ENCODE measurements around the gene POLD2.
"Not testable (repeated sequence)": the region's sequence is repeated elsewhere in the genome, so short reads cannot be mapped to it uniquely, and the experiment has no call there.

Gene POLD2

DNA sequence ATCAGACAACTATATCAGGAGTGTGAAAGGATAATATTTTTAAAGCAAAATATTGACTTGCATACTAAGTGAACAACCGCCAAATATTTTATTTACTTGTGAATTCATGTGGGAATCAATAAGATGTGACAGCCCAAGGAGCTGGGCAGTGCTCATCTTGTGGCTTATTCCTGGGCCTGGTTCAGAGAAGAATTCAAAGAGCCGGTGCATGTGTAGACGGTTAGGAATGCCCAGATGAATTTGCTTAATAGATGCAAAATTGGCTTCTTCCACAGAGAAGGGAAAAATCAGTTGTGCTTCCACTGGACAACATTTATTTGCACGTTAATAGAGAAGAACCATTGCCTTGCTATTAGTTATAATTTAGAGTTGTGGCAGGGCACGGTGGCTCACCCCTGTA, 13.4 kb upstream of the POLD2 start:
- no peaks in the 10 kb centered on the region for H3K4me1 ChIP-seq
- in situ Hi-C loops (cut with MboI; ENCODE audit: low sequenced_read_pairs) = no loop called here
- no peaks in the 10 kb centered on the region for H3K9me3 ChIP-seq
- H3K36me3 ChIP-seq (replicated peaks) = no peaks in the 10 kb centered on the region
- H3K4me3 ChIP-seq = no peak overlapping the region
- DNase-seq (ENCODE audit: low spot score in 2 of 2) = no peak
- no peaks in the 10 kb centered on the region for H3K27me3 ChIP-seq (ENCODE audit: low read depth)

DNA sequence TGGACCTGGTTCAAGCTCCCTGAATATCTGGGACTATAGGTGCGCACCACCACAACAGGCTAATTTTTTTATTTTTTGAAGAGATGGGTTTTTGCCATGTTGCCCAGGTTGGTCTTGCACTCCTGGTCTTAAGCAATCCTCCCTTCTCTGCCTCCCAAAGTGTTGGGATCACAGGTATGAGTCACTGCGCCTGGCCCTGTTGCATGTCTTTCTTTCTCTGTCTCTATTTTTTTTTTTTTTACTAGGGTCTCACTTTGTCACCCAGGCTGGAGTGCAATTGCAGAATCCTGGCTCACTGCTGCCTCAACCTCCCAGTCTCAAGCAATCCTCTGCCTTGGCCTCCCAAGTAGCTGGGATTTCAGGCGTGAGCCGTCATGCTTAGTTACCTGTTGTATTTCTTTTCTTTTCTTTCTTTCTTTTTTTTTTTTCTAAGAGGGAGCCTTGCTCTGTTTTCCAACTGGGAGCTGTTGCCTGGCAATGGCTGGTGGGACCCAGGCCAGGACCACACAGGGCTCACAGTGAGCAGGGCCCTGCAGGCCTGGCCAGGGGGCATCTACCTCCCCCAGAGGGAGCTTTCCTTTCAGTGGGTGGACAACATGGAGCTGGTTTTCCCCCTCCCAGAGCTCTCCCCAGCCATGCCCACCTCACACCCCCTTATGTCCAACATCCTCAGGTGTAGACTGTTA, 11.7 kb upstream of the POLD2 start:
- H3K4me1 ChIP-seq = no peaks in the 10 kb centered on the region
- H3K27me3 ChIP-seq (ENCODE audit: low read depth) = no peaks in the 10 kb centered on the region
- no peaks in the 10 kb centered on the region for H3K36me3 ChIP-seq (replicated peaks)
- H3K9me3 ChIP-seq = no peaks in the 10 kb centered on the region
- H3K4me3 ChIP-seq = no peak overlapping the region
- no peak for DNase-seq (ENCODE audit: low spot score in 2 of 2)
- in situ Hi-C loops (cut with MboI; ENCODE audit: low sequenced_read_pairs) = no loop called here

DNA sequence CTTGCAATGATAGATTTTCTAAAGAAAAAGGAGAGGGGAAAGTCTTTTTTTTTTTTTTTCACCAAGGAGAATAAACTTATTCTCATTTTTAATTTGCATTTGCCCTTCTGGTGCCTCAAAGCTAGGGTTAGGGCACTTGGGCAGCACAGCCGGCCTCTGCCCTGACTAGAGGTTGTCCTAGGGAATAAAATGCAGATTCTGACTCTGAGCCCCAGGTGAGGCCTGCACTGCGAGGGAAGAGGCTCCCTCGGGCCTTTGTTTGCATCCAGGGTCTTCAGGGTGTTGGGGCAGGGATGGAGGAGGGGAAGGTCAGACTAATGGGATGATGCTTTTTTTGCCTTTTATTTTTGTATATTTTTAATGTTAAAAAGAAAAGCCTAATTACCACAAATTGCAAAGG, 9.9 kb upstream of the POLD2 start:
- no peak for DNase-seq (ENCODE audit: low spot score in 2 of 2)
- Histone ChIP-seq H3K4me1 (no peaks in the 10 kb centered on the region), H3K36me3 (replicated peaks) (no peaks in the 10 kb centered on the region), H3K27me3 (ENCODE audit: low read depth) (no peaks in the 10 kb centered on the region), H3K9me3 (no peaks in the 10 kb centered on the region), H3K4me3 (no peak overlapping the region)
- in situ Hi-C loops (cut with MboI; ENCODE audit: low sequenced_read_pairs) = no loop called here

DNA sequence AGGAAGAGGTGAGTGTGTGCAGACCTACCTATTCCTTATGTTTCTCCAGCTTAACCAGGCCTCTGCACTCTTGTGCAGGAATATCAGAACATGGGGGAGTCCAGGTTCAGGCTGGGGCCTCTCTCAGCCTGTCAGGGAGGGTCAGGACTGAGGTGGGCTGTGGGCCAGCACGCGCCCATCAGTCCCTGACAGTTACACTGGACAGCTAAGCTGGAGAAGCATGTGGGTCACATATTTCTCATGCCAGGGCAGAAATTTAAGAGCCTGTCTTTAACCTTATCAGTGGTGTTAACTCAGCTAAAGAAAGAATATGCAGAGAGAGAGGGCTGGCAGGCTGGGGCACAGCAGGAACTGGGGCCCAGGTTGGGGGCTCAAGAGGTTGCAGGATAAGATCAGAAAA, 8.7 kb upstream of the POLD2 start:
- no peaks in the 10 kb centered on the region for H3K27me3 ChIP-seq (ENCODE audit: low read depth)
- no peaks in the 10 kb centered on the region for H3K36me3 ChIP-seq (replicated peaks)
- no peaks in the 10 kb centered on the region for H3K9me3 ChIP-seq
- DNase-seq (ENCODE audit: low spot score in 2 of 2) = no peak
- no peaks in the 10 kb centered on the region for H3K4me1 ChIP-seq
- in situ Hi-C loops (cut with MboI; ENCODE audit: low sequenced_read_pairs) = no loop called here
- H3K4me3 ChIP-seq = no peak overlapping the region

DNA sequence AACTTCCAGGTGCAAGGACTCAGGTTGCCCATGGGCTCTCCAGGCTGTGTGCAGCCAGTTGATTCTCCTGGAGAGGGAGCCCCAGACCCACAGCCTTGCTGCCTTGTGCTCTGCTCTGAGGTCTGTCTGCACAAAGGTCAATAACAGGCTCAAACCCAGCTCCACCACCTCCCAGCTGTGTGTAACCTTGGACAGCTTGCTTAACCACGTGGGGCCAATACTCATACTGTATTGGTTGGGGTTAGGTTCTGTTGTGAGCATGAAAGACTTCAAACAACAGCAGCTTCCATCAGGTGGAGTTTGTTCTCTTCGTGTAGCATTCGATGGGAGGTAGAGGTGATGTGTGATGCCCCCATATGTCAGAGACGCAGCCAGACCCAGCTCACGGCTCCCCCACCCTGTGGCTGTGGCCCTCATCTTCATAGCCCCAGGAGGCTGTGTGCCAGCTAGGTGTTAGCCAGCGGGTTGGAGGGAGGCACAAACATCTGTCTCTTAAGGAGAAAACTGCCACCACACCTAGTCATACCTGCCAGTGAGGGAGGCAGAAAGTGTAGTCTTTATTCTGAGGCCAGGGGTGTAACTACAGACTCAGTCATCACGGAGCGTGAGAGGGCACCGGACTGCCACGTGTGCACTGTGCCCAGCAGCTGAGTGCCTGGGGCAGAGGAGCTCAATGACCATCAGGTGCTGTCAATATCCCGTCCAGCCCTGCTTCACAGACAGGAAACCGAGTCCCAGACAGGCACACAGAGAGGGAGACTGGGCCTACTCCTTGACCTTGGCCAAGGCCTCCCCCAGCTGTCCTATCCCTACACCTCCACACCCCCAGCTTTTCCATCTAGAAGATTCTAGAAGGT, 8.1 kb upstream of the POLD2 start:
- H3K4me1 ChIP-seq = no peaks in the 10 kb centered on the region
- no peaks in the 10 kb centered on the region for H3K36me3 ChIP-seq (replicated peaks)
- in situ Hi-C loops (cut with MboI; ENCODE audit: low sequenced_read_pairs) = no loop called here
- H3K27me3 ChIP-seq (ENCODE audit: low read depth) = 0 out of 2 replicates have a peak, but pooled peaks cover 3% of the 10 kb centered on the region
- DNase-seq (ENCODE audit: low spot score in 2 of 2) = no peak
- no peaks in the 10 kb centered on the region for H3K9me3 ChIP-seq
- H3K4me3 ChIP-seq = no peak overlapping the region

DNA sequence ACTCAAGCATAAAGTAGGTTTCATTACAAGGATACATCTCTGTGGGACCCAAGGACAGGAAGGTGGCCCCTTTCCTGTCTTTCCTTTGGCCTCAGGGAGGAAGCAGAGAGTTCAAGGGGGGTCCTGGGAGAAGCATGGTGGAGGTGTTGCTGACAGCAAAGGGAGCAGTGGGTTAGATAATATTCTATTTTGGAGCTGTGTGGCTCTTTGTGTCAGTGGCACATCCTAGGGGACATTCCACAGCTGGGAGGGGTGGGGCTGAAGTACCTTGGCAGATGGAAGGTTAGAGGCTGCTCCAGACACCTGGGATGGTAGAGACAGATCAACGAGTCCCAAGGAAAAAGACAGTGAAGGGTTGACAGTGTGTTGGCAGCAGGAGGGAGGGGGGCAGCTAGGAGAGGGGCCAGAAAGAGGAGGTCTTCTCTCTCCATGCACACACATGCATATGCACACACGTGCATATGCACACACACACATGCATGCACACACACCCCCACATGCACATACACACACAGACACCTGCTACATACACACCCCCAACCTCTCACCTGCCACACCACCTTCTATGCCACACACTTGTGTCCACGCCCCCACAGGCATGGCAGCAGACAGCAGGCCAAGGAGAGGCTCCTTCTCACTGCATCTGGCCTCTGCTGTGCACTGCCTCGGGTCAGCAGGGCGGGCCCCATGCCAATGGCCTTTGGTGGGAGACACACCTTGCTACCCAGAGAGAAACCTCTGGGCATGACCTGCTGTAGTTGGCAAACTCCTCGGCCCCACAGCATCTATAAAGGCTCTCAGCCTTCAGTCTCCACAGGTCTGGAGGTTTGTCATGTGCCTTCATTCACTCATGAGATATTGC, 5.6 kb upstream of the POLD2 start:
- DNase-seq (ENCODE audit: low spot score in 2 of 2) = no peak
- no peaks in the 10 kb centered on the region; the same call in 1 of the 2 replicates for H3K4me1 ChIP-seq
- no peak overlapping the region for H3K4me3 ChIP-seq
- H3K27me3 ChIP-seq (ENCODE audit: low read depth) = 0 out of 2 replicates have a peak, but pooled peaks cover 3% of the 10 kb centered on the region
- no peaks in the 10 kb centered on the region for H3K9me3 ChIP-seq
- H3K36me3 ChIP-seq (replicated peaks) = no peaks in the 10 kb centered on the region
- in situ Hi-C loops (cut with MboI; ENCODE audit: low sequenced_read_pairs) = no loop called here

DNA sequence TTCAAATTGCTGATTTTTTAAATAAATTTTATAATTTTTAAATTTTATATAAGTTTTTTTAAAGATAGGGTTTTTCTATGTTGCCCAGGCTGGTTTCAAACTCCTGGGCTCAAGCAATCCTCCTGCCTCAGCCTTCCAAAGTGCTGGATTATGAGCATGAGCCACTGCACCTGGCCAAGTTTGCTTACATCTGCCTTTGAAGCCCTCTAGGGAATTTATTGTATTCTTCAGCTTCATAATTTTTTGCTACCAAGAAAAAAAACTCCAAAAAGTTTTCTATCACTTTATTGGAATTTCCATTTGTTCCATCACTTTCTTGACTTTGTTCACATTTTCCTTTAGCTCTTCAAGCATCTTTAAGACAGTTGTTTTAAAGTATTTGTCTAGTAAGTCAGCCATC, 3.8 kb upstream of the POLD2 start:
- 0 out of 2 replicates have a peak, but pooled peaks cover 3% of the 10 kb centered on the region for H3K27me3 ChIP-seq (ENCODE audit: low read depth)
- no peaks in the 10 kb centered on the region for H3K9me3 ChIP-seq
- in situ Hi-C loops (cut with MboI; ENCODE audit: low sequenced_read_pairs) = no loop called here
- H3K4me1 ChIP-seq = peaks cover 6% of the 10 kb centered on the region
- DNase-seq (ENCODE audit: low spot score in 2 of 2) = no peak
- peaks cover under 1% of the 10 kb centered on the region; the same call in 1 of the 2 replicates for H3K36me3 ChIP-seq (replicated peaks)
- no peak overlapping the region for H3K4me3 ChIP-seq

DNA sequence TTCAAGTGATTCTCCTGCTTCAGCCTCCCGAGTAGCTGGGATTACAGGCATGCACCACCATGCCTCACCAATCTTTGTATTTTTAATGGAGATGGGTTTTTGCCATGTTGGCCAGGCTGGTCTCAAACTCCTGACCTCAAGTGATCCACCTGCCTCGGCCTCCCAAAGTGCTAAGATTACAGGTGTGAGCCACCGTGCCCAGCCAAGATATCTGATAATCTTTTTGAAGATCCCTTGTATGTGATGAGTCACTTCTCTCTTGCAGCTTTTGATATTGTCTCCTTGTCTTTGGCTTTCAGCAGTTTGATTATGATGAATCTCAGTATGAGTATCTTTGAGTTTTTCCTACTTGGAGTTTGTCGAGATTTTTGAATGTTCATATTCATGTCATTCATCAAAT, 3.2 kb upstream of the POLD2 start:
- H3K27me3 ChIP-seq (ENCODE audit: low read depth); in situ Hi-C loops (cut with MboI; ENCODE audit: low sequenced_read_pairs); H3K4me3 ChIP-seq; H3K36me3 ChIP-seq (replicated peaks); H3K4me1 ChIP-seq; H3K9me3 ChIP-seq; DNase-seq (ENCODE audit: low spot score in 2 of 2): not testable (repeated sequence)

DNA sequence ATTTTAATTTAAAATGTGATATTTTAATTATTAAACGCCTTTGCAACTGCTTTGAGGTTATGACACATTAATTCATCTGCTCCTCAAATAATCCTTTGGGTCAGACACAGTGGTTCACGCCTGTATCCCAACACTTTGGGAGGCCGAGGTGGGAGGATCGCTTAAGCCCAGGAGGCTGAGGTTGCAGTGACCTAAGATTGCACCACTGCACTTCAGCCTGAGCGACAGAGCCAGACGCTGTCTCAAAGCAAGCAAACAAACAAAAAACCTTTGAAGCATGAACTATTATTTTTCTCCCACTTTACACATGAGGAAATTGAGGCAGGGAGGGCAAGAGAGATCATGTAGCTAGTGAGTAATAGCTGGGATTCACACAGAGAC, 1.5 kb upstream of the POLD2 start:
- no peaks in the 10 kb centered on the region for H3K9me3 ChIP-seq
- in situ Hi-C loops (cut with MboI; ENCODE audit: low sequenced_read_pairs) = no loop called here
- peaks cover 24% of the 10 kb centered on the region for H3K36me3 ChIP-seq (replicated peaks)
- peaks cover 11% of the 10 kb centered on the region for H3K4me1 ChIP-seq
- no peak for DNase-seq (ENCODE audit: low spot score in 2 of 2)
- H3K27me3 ChIP-seq (ENCODE audit: low read depth) = 0 out of 2 replicates have a peak, but pooled peaks cover 3% of the 10 kb centered on the region
- H3K4me3 ChIP-seq = no peak overlapping the region

DNA sequence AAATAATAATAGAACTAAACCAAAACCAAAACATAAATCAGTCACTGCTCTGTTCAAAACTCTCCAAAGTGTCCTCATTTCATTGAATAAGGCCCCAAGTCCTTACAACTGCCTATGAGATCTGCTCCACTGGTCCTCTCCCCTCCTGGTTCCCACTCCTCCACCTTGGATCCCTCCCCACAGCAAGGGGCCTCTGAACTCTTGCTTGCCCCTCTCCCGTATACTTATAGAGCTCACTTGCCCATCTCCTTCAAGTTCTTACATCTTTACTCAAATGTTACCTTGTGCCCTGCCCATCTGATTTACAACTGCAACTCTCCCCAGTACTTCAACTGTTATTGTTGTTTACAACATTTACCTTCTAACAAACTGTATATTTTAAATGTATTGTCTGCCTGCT, 819 bp downstream of the POLD2 start:
- Histone ChIP-seq H3K4me1 (peaks cover 11% of the 10 kb centered on the region), H3K36me3 (replicated peaks) (peaks cover 43% of the 10 kb centered on the region), H3K27me3 (ENCODE audit: low read depth) (0 out of 2 replicates have a peak, but pooled peaks cover 3% of the 10 kb centered on the region), H3K4me3 (peak overlapping the region; percentile 68), H3K9me3 (no peaks in the 10 kb centered on the region)
- no peak for DNase-seq (ENCODE audit: low spot score in 2 of 2)
- in situ Hi-C loops (cut with MboI; ENCODE audit: low sequenced_read_pairs) = no loop called here

DNA sequence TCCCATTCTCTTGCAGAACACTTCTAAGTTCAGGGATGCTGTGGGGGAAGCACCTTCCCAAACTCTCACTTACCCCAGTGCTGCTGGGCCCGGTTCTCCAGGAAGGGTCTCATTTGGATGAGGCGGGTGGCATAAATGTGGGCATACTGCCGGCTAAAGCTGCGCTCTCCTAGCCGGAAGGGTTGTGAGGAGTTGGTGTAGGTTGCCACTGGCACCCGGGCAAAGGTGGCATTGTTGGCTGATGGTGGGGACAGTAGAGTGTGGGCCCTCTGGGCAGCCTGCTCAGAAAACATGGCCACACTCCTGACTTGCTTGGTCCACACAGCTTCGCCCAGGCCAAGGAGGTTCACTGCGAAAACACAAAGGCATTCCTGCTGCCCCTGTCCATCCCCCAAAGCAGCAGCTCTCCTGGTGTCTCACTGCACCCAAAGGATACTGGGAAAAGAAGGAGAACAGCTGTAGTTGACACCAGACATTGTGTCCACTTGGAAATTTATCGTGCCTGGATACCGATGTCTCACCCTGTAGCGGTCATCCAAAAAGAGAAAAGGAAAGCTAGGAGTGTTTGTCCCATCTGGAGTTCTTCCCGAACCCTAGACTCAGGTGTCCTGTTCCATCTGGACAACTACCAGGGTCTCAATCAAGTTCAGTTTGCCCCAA, 1.5 kb downstream of the POLD2 start:
- peak overlapping the region; percentile 68 for H3K4me3 ChIP-seq

DNA sequence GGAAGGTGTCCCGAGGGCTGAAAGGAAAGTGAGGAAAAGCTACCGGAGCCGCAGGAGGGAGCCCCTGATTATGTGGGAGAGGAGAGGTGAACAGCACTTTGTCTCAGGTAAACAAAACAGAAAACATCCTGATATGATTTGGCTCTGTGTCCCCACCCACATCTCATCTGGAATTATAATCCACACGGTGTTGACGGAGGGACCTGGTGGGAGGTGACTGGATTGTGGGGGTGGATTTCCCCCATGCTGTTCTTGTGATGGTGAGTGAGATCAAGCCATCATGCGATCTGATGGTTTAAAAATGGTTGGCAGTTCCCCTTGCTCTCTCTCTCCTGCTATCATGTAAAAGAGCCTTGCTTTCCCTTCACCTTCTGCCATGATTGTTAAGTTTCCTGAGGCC, 3.0 kb downstream of the POLD2 start:
- no peaks in the 10 kb centered on the region for H3K27me3 ChIP-seq (ENCODE audit: low read depth)
- H3K36me3 ChIP-seq (replicated peaks) = peaks cover 64% of the 10 kb centered on the region
- no peaks in the 10 kb centered on the region for H3K9me3 ChIP-seq
- H3K4me3 ChIP-seq = no peak overlapping the region
- peaks cover 11% of the 10 kb centered on the region for H3K4me1 ChIP-seq
- no peak for DNase-seq (ENCODE audit: low spot score in 2 of 2)
- in situ Hi-C loops (cut with MboI; ENCODE audit: low sequenced_read_pairs) = no loop called here

More for the DNA sequence above, 1.5 kb downstream of the POLD2 start:
- DNase-seq (ENCODE audit: low spot score in 2 of 2) = no peak
- H3K9me3 ChIP-seq = no peaks in the 10 kb centered on the region
- H3K4me1 ChIP-seq = peaks cover 11% of the 10 kb centered on the region
- H3K36me3 ChIP-seq (replicated peaks) = peaks cover 50% of the 10 kb centered on the region
- 0 out of 2 replicates have a peak, but pooled peaks cover 2% of the 10 kb centered on the region for H3K27me3 ChIP-seq (ENCODE audit: low read depth)
- in situ Hi-C loops (cut with MboI; ENCODE audit: low sequenced_read_pairs) = no loop called here

DNA sequence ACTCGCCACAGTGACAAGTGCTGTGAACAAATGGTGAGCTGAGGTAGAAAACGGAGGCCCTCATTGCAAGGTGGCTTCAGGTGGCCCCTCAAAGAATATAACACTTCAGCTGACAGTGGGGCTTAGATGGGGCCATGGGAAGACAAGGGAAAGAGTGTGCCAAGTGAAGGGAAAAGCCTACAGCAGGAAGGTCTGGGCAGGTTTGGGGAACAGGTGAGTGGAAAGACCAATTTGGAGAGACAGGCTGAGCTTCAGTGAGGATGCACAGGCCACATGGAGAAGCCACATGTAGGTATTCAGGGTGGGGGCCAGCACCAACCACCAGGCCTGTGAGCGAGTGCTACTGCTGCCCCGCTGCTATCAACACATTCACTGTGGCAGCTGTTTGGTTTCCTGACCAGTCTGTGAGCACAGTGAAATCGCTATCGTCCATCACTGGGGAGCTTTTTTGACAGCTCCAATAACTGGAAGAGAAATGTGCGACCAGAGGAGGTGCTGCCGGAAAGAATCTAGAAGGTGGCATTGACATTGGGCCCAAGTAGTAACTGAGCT, 3.4 kb downstream of the POLD2 start:
- peaks cover 11% of the 10 kb centered on the region for H3K4me1 ChIP-seq
- in situ Hi-C loops (cut with MboI; ENCODE audit: low sequenced_read_pairs) = no loop called here
- H3K27me3 ChIP-seq (ENCODE audit: low read depth) = no peaks in the 10 kb centered on the region
- DNase-seq (ENCODE audit: low spot score in 2 of 2) = no peak
- peaks cover 68% of the 10 kb centered on the region for H3K36me3 ChIP-seq (replicated peaks)
- no peaks in the 10 kb centered on the region for H3K9me3 ChIP-seq
- H3K4me3 ChIP-seq = no peak overlapping the region

All from HAP-1 (cell line).